ENCODE results near the gene SRGAP2B.
"Not testable (repeated sequence)": the region's sequence is repeated elsewhere in the genome, so short reads cannot be mapped to it uniquely, and the experiment has no call there.

Gene SRGAP2B

GRCh38 chr1:144889450-144890115 is 205.5 kb downstream of the SRGAP2B start:
- DNase-seq, result not testable (repeated sequence)

GRCh38 chr1:144883022-144883421 is 212.1 kb downstream of the SRGAP2B start:
- not testable (repeated sequence) for DNase-seq

DNA sequence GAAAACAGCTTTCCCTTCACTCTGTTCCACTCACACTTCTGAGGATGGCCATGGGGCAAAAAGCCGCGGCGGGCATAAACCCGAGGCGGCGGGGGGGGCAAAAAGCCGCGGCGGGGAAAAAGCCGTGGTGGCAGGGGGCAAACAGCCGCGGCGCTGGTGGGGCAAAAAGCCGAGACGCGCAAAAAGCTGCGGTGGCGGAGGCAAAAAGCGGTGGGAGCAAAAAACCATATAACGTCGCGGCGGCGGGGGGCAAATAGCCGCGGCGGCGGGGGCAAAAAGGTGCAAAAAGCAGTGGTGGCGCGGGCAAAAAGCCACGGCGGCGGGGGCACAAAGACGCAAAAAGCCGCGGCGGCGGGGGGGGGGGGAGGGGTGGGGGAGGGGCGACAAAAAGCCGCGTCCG is 212.8 kb downstream of the SRGAP2B start:
- not testable (repeated sequence) for DNase-seq

DNA sequence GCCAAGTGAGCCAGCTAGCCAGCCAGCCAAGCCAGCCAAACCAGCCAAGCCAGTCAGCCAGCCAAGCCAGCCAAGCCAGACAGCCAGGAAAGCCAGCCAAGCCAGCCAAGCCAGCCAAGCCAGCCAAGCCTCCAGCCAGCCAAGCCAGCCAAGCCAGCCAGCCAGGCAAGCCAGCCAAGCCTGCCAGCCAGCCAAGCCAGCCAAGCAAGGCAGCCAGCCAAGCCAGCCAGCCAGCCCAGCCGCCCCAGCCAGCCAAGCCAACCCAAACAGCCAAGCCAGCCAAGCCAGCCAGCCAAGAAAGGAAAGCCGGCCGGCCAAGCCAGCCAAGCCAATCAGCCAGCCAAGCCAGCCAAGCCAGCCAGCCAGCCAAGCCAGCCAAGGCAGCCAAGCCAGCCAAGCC is 236.5 kb downstream of the SRGAP2B start:
- not testable (repeated sequence) for DNase-seq

Data from NCI-H526 treated with DMSO at 0.1 percent for 48 hours (cell line).